Measurements from ENCODE around the gene THOC6. TPM values are rescaled to one million over a fixed set of nuclear protein-coding genes. Genes with fewer than 3 reads are reported as not detected.
"Not testable (repeated sequence)": the region's sequence is repeated elsewhere in the genome, so short reads cannot be mapped to it uniquely, and the experiment has no call there.

The THOC6 gene
- total RNA-seq, 1 experiment from 2014 or later: 18.7 TPM

DNA sequence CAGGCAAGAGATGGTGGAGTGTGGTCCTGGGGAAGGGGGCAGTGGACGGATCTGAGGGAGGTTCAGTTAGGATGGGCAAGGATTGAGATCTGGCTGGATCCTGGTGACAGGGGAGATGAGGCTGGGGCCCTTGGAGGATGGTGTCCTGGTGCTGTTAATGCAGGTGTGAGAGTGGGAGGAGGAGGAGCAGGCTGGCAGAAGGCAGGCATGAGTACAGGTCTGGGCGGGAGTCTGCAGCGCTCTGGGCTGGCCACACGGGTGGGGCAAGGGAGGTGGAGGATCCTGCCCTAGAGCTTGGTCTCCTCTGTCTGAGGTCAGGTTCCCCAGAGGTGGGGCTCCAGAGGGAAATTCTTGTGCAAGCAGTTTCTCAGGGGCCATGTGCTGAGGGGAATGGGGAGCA is 48.3 kb downstream of the THOC6 start:
- DNase-seq (ENCODE audit: low read depth): not testable (repeated sequence)

DNA sequence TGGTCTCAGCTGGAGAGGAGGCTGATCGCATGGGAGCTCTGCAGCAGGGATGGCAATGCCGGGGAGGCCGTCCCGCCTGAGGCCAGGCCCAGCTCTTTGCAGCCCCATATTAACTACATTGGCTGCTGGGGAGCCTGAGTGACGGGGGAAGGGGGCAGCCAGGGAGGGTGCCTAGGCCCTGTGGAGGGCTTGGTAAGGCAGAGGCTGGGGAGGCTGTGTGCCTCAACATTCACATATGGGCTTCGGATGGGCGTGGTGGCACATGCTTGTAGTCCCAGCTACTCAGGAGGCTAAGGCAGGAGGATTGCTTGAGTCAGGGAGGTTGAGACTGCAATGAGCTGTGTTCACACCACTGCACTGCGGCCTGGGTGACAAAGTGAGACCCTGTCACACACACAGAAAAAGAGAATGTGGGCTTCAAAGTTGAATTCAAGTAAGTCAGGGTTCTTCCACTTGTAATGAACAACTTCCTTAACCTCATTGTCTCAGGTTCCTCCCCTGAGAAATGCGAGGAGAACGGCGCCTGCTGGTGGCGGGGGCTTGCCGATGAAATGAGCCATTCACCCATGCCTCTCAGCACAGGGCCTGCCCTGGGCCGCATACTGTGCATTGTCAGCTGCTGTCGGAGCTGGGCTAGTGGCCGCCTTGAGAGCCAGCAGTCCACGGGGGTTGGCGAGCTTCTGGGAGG is 48.9 kb downstream of the THOC6 start:
- DNase-seq (ENCODE audit: low read depth): not testable (repeated sequence)

DNA sequence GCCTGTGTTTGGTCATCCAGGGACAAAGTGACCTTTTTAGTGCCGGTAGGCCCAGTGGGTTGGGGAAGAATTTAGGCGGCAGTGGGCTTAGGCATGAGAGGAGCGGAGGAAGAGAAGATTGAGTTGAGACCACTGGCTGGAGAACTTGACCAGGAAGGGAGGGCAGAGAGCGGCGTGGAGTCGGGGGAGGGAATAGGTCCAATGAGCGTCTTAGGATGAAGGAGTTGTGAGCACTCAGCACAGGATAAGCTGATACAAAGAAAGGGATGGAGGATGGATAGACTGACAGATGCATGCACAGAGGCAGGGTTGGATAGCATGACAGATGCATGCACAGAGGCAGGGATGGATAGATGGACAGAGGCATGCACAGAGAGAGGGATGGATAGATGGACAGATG is 49.6 kb downstream of the THOC6 start:
- DNase-seq (ENCODE audit: low read depth): no peak

DNA sequence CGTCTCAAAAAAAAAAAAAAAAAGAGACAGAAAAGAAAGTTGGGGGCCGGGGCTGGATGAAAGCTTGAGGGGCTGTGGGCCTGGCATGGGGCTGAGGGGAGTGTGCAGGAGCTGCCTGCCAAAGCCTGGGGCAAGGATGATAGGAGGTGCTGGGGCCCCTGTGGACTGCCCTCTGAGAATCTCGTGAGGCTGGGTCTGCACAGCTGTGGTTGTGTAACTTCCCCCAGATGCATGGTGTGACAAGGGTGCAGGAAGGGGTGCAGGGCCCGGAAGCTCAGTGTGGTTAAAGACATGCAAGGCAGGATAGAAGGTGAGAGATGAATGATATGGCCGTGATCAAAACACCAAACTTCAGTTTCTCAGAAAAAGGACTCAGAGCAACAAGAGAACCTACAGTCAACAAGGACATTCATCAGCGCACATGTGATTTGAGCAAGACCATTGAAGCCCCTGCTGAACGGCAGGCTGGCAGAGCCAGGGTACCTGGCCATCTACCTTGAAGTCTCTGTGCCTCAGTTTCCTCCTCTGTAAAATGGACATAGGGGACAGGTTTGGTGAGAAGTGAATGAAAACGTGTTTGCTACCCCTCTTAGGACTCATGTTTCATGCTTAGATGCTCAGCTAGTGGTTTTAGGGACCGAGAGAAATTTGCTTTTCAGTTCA is 51.2 kb downstream of the THOC6 start:
- no peak for DNase-seq (ENCODE audit: low read depth)

DNA sequence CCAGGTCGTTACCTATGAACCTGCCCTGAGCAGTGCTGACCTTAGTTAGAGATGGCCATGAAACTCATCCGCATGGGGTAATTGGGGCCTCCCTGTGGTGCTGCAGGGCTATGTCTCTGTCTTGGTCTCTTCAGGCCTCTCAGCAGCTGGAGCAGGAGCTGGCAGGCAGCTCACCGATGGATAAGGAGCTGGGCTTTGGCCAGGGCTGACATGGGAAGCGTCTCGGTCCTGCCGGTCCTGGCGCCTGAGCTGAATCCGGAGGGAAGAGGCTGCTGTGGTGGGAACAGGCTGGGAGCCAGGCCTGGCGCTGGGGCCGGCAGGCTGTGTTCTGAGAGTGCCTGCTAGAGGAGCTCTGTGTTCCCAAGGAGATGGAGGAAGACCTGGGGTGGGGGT is 51.7 kb downstream of the THOC6 start:
- DNase-seq (ENCODE audit: low read depth): no peak

DNA sequence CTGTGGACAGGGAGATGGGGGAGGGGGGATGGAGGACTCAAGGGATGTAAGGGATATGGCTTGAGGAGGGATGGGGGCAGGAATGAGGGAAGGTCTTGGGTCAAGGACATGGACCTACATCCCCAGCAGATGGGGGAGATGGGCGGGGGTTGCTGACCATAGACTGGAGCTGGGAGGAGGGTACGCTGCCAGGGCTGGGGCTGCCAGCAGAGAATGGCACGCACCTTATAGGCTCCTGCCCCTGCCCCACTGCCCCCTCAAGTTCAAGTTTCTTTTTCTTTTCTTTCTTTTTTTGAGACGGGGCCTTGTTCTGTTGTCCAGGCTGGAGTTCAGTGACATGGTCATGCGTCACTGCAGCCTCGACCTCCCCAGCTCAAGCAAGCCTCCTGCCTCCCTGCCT is 52.1 kb downstream of the THOC6 start:
- not testable (repeated sequence) for DNase-seq (ENCODE audit: low read depth)

DNA sequence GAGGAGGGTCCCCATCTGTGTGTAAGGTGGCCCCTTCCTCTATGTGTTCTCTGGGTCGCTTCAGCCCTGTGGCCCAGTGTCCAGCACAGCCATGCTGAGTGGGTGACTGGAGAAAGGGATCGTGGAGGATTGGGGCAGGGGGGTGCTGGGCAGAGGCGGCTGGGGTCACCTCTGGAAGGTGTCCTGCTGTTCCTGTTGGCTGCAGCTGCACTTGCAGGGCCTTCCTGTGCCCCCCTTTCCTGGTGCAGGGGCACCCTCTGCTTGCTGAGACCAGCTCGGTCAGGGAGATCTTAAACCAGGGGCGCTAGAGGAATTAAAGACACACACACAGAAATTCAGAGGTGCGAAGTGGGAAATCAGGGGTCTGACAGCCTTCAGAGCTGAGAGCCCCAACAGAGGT is 52.7 kb downstream of the THOC6 start:
- DNase-seq (ENCODE audit: low read depth): no peak

Other genes with a start within 250 kb of the THOC6 start
- 454 and 1,311 TPM in 2 replicates for gene ELOB, start 246.8 kb upstream of the THOC6 start, total RNA-seq (2014; rRNA removed)
- not detected in 2 replicates for gene PRSS33, start 236.5 kb upstream of the THOC6 start, total RNA-seq (2014; rRNA removed)
- gene PRSS41, start 225.6 kb upstream of the THOC6 start, total RNA-seq (2014; rRNA removed): not detected in 2 replicates
- gene PRSS21, start 206.8 kb upstream of the THOC6 start, total RNA-seq (2014; rRNA removed): not detected in 2 replicates
- not detected in 2 replicates for gene ZG16B, start 193.7 kb upstream of the THOC6 start, total RNA-seq (2014; rRNA removed)
- not detected in 2 replicates for gene PRSS22, start 165.9 kb upstream of the THOC6 start, total RNA-seq (2014; rRNA removed)
- 70.2 and 79.7 TPM in 2 replicates for gene FLYWCH2, start 140.8 kb upstream of the THOC6 start, total RNA-seq (2014; rRNA removed)
- gene FLYWCH1, start 112.1 kb upstream of the THOC6 start, total RNA-seq (2014; rRNA removed): 38.6 and 43.4 TPM in 2 replicates
- 1.5 and 1.7 TPM in 2 replicates for gene KREMEN2, start 59.8 kb upstream of the THOC6 start, total RNA-seq (2014; rRNA removed)
- 32.1 and 35.3 TPM in 2 replicates for gene PAQR4, start 54.7 kb upstream of the THOC6 start, total RNA-seq (2014; rRNA removed)
- gene PKMYT1, start 43.6 kb upstream of the THOC6 start, total RNA-seq (2014; rRNA removed): 73.1 and 91.4 TPM in 2 replicates
- gene CLDN9, start 11.1 kb upstream of the THOC6 start, total RNA-seq (2014; rRNA removed): not detected in 2 replicates
- gene CLDN6, start 5.9 kb upstream of the THOC6 start, total RNA-seq (2014; rRNA removed): 0.06 TPM in 2 replicates
- 574 and 676 TPM in 2 replicates for gene TNFRSF12A, start 3.7 kb upstream of the THOC6 start, total RNA-seq (2014; rRNA removed)
- 20.6 and 28.1 TPM in 2 replicates for gene HCFC1R1, start 93 bp upstream of the THOC6 start, total RNA-seq (2014; rRNA removed)
- not detected in 2 replicates for gene BICDL2, start 12.9 kb downstream of the THOC6 start, total RNA-seq (2014; rRNA removed)
- gene MMP25, start 22.5 kb downstream of the THOC6 start, total RNA-seq (2014; rRNA removed): 0.06 and 0.11 TPM in 2 replicates
- 9.6 and 12.3 TPM in 2 replicates for gene IL32, start 41.6 kb downstream of the THOC6 start, total RNA-seq (2014; rRNA removed)
- not detected in 2 replicates for gene ZSCAN10, start 75.3 kb downstream of the THOC6 start, total RNA-seq (2014; rRNA removed)
- gene ZNF205, start 88.6 kb downstream of the THOC6 start, total RNA-seq (2014; rRNA removed): 17.0 and 19.2 TPM in 2 replicates
- 4.6 and 4.7 TPM in 2 replicates for gene ZNF213, start 111.0 kb downstream of the THOC6 start, total RNA-seq (2014; rRNA removed)
- gene OR1F1, start 164.2 kb downstream of the THOC6 start, total RNA-seq (2014; rRNA removed): not detected in 2 replicates
- 10.4 and 11.9 TPM in 2 replicates for gene ZNF200, start 211.1 kb downstream of the THOC6 start, total RNA-seq (2014; rRNA removed)
- 0.06 TPM in 1 of 2 replicates, not detected in the other for gene MEFV, start 232.6 kb downstream of the THOC6 start, total RNA-seq (2014; rRNA removed)